ENCODE data around the gene KDELR3.

- TF ChIP-seq CTCF (conservative IDR thresholded peaks at IDR 0.05; ENCODE audit: low read length) (no peak), EZH2phosphoT487 (IDR thresholded peaks at IDR 0.05; ENCODE audit: borderline replicate concordance, low read depth, low read length) (no peak)
These were observed 23.9 kb downstream of the KDELR3 start for GRCh38 chr22:38491707-38492348.

Data from OCI-LY7 (cell line).